HG03521 (cell line): Measurements from ENCODE around the gene C3orf22.

Source experiments
- ATAC-seq: cut with Tn5 transposase; IDR thresholded peaks from one replicate; pipeline ENCODE4 v1.9.1; 2021; ENCODE audit warnings: mild to moderate bottlenecking, moderate library complexity; ENCODE audit not compliant: unreplicated experiment

C3orf22 gene

GRCh38 chr3:126557415-126557745, 1.4 kb downstream of the C3orf22 start:
- no peak for ATAC-seq

- no peak for ATAC-seq
Measured at GRCh38 chr3:126556637-126557414, 1.9 kb downstream of the C3orf22 start.

GRCh38 chr3:126555795-126556636, 2.7 kb downstream of the C3orf22 start:
- ATAC-seq, result no peak

DNA sequence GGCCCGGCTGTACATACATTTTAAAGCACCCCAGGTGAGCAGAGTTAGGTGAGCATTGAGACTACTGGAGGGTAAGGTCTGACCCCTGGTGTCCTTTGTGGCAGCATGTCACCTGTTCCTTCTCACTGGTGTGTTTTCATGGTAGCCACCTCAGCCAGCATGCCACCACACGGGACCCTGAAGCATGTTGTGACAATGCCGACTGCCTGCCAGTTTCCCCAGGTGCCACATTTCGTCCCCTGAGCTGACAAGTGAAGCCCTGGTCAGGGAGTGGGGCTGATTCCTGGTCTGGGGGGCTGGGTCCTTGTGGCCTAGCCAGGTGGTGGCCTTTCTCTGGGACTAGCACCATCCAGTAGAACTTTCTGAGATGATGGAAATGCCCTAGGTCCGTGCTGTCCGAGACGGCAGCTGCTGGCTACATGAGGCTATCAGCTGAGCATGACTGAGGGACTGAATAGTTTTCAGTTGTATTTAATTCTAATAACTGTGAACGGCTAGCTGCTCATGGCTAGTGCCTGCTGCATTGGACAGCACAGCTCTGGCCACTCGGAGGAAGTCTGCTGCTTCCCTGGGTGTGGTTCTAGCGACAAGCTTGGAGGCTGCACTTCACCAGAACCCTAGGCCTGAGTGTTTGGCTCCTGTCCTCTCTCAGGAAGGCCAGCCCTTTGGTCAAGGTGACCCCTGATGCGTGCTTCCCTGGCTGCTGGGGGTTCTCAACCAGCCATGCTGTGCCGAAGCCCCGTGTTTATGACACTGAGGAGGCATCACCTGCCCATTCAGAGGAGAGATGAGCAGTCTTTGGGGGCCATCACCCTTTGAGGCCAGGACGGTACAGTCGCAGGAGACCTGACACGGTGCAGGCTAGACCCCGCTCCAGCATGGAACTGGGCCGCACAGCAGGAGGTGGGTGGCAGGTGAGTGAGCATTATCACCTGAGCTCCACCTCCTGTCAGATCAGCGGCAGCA, 3.9 kb downstream of the C3orf22 start:
- no peak for ATAC-seq

- no peak for ATAC-seq
Measured at GRCh38 chr3:126553284-126554084, 5.2 kb downstream of the C3orf22 start.

GRCh38 chr3:126552688-126553283, 5.9 kb downstream of the C3orf22 start:
- no peak for ATAC-seq

- ATAC-seq, result no peak
Measured at GRCh38 chr3:126551839-126552687, 6.7 kb downstream of the C3orf22 start.

GRCh38 chr3:126551121-126551838, 7.5 kb downstream of the C3orf22 start:
- ATAC-seq, result no peak

- no peak for ATAC-seq
Measured at GRCh38 chr3:126550488-126551051, 8.2 kb downstream of the C3orf22 start.

DNA sequence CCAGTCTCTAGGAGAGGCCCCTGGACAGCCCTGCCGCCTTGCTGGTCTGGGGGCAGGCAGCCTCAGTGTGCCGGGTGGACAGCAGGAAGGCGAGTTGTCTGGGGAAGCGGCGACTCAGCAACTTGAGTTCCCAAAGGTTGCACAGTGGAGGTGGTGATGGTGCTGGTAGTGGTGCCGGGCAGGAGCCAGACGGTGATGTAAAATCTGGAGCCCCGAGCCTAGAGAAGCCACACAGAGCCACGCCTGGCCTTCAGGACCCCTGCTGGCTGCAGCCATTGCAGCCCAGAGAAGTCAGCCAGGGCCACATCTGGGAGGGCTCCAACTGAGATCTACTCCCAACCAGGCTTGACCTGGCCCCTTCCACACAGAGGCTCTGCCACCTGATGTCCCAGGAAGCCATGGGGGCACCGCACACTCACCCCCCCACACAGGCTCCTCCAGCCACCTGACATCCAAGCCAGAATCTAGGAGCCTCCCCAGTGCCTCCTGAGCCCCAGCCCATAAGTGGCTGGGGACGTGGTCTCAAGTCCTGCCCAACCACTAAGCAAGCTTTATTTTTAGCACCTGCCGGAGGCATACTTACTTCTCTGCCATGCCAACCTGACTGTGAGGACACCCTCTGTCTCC, 8.8 kb downstream of the C3orf22 start:
- ATAC-seq, result no peak

DNA sequence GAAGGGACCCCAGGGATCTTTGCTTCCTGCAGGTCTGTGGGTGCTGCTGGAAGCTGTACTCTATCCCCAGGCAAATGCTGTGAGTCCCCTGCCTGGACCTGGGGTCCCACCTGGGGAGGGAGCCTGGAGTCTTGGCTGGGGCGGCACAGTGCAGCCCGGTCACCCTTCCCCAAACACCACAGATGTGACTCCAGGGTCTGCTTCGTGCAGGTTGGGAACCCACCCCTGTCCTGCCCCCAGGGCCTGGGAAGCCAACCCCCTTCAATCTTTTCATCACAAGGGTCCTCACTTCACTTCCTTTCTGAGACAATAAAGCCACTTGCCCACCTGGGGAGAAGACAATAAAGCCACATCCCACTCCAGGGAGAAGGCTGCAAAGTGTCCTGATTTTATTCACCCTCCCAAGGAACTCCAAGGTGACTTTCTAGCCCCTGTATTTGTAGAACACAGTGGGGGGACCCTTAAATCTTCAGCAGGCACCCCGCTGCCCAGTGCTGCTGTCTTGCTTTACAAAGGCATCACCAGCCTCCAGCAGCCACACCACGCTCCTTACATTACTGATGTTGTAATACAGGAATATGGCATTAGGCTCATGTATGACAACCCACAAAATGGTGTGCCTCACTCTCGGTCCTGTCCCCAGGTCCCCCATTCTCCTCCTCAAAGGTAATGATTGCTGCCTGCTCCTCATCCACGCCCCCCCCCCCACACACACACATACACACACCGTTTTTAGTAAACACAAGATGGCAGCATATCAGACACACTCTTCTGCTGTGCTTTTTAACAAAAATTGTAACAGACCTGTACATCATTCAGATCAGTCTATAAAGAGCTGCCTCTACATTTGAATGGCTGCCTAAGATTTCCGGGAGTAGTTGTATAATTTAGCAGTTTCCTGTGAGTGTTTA, 9.9 kb downstream of the C3orf22 start:
- ATAC-seq, result no peak

DNA sequence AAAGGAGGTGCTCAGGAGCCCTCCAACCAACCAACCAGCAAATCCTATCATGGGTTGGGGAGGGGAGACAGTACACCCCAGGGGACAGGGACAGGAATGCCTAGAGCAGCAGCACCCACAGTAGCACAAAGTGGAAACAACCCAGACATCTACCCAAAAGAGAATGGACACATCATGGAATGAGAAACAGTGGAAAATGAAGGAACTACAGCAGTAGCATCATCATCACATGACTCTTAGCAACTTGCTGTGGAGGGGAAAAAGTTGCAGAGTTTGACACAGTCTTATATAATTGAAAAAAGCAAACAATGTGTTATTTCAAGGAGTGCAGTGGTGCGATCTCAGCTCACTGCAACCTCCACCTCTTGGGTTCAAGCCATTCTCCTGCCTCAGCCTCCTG, 11.0 kb downstream of the C3orf22 start:
- ATAC-seq, result no peak

DNA sequence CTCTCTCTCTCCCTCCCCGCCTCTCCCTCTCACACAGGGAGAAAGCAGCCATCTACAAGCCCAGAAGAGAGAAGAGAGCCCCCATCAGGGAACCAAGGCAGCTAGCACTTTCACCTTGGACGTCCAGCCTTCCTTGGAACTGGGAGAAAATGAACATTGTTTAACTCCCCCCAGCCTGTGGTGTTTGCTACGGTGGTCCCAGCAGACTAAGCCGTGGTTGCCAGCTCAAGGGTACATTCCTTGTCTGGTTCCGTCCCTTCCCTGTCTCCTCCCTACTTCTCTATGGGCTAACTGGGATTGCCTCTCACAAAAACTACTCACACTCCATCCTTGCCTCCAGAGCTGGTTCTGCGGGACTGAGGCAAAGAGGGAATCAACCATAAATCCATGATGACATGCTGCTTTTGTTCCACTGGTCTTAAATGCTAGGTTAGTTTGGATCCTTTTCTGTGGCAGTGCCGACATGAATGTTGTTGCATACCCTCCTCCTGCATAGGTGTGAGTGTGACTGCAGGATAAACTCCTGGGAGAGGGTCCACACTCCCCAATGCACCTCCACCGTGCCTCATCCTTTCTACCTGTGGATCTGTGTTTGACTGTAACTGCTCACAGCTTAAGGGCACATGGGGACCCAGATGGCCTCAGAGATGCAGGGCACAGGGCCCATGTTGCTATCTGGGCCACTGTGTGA, 12.0 kb downstream of the C3orf22 start:
- ATAC-seq, result no peak

GRCh38 chr3:126546013-126546412, 12.7 kb downstream of the C3orf22 start:
- ATAC-seq, result no peak

- ATAC-seq, result no peak
Measured at GRCh38 chr3:126545544-126545943, 13.2 kb downstream of the C3orf22 start.
